Astrocyte of the spinal cord (primary cell): ENCODE data around the gene TPK1.

Source experiments
- DNase-seq: peaks from one replicate; pipeline ENCODE4 v3.0.0; 2011; ENCODE audit warnings: low read depth, low spot score
- H3K4me3 ChIP-seq: 2 replicates; pipeline ENCODE4 v1.5.1; 2011; ENCODE audit warnings: low read depth, mild to moderate bottlenecking, low read length, moderate library complexity
- in situ Hi-C: cut with HindIII; loops from 2 replicates; pipeline ENCODE4 v1.10.0; 2017; ENCODE audit warnings: low sequenced_read_pairs
- TF ChIP-seq, protein P1 (sequence below): IDR thresholded peaks from 2 replicates; pipeline ENCODE4 v1.5.1; 2012; ENCODE audit warnings: low read depth, mild to moderate bottlenecking, low read length, inconsistent platforms

The TPK1 gene

DNA sequence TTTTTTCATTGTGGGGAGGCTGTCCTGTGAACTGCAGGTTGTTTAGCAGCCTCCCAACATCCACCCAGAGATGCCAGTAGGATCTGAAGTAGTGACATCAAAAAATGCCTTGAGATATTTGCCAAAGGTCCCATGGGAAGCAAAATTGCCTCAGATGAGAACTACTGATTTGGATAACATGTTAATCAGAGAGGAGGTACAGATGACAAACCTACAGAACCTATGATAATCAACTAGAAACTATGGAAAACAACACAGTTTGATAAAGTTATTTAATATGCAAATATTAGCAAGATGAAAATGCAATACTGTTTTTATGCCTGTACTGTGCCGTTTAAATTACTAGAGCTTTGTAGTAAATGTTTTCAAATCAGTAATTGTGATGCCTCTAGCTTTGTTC lies 341.5 kb downstream of the TPK1 start:
- H3K4me3 ChIP-seq = no peak overlapping the region
- in situ Hi-C loops = no loop called here
- TF ChIP-seq, protein P1, sequence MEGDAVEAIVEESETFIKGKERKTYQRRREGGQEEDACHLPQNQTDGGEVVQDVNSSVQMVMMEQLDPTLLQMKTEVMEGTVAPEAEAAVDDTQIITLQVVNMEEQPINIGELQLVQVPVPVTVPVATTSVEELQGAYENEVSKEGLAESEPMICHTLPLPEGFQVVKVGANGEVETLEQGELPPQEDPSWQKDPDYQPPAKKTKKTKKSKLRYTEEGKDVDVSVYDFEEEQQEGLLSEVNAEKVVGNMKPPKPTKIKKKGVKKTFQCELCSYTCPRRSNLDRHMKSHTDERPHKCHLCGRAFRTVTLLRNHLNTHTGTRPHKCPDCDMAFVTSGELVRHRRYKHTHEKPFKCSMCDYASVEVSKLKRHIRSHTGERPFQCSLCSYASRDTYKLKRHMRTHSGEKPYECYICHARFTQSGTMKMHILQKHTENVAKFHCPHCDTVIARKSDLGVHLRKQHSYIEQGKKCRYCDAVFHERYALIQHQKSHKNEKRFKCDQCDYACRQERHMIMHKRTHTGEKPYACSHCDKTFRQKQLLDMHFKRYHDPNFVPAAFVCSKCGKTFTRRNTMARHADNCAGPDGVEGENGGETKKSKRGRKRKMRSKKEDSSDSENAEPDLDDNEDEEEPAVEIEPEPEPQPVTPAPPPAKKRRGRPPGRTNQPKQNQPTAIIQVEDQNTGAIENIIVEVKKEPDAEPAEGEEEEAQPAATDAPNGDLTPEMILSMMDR = no peak
- DNase-seq = no peak

DNA sequence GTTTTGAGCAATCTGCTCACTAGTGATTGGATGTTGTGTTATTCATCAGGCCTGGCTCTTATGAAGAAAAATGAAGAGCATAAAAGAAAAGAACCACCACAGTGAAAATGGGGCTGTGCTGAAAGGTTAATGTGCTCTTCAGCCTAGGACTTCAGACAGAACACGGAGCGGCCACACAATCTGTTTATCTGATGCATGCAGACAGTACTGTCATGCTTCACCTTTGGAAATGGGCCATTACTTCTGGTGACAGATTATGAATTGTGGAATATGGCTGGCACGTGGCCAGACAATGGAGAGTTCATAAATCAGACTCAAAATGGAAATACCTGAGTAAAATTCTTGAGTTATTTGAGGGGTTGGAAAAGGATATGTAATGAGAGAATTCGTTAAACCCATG lies 346.3 kb downstream of the TPK1 start:
- no peak for DNase-seq
- H3K4me3 ChIP-seq = no peak overlapping the region
- in situ Hi-C loops = no loop called here
- TF ChIP-seq, protein P1 = no peak

DNA sequence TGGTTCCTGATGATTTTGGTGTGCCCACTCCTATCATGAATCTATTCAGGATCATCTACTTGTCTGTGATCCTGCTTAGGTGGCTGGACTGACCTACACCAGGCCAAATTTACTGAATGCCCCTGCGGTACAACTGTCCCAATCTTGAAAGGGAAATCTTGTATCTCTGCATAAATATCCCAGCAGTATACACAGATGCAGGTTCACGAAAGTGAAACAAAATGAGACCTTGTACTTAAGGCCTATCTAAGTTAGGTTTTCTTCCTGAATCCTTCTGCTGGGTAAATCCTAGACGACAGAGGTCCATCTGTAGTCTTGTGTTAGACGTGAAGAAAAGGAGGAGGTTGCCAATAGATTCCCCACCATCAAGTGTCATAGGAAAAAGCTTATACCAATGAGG lies 346.9 kb downstream of the TPK1 start:
- no peak for DNase-seq
- in situ Hi-C loops = no loop called here
- no peak overlapping the region for H3K4me3 ChIP-seq
- TF ChIP-seq, protein P1 = no peak

DNA sequence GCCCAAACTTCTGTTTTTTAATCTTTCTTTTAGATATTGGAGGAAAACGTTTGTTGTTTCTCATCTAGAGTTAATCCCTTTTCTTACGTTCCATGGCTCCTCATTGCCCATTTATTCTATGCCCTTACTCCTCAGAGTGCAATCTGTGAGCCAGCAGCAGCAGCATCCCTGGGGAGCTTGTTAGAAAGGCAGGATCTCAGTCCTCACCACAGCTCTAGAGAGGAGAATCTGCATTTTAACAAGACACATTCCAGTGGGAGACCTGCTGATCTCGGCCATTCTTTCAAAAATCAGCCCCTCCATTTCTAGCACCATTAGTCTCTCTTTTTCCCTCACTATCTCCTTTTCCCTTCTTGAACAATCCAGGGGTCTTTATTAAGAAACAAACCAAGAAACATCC lies 348.0 kb downstream of the TPK1 start:
- TF ChIP-seq, protein P1 = no peak
- in situ Hi-C loops = no loop called here
- H3K4me3 ChIP-seq = no peak overlapping the region
- no peak for DNase-seq

DNA sequence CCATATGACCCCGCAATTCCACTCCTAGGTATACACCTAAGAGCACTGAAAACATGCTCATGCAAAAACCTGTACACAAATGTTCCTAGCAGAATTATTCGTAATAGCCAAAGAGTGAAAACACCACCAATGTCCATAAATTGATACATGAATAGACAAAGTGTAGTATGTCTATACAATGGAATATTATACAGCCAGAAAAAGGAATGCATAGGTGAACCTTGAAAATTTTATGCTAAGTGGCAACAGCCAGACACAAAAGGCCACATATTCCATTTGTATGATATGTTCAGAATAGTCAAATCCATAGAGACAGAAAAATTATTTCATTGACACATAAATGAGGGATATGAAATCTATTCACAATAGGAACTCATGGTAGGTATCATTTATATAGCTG lies 351.4 kb downstream of the TPK1 start:
- TF ChIP-seq, protein P1 = no peak

DNA sequence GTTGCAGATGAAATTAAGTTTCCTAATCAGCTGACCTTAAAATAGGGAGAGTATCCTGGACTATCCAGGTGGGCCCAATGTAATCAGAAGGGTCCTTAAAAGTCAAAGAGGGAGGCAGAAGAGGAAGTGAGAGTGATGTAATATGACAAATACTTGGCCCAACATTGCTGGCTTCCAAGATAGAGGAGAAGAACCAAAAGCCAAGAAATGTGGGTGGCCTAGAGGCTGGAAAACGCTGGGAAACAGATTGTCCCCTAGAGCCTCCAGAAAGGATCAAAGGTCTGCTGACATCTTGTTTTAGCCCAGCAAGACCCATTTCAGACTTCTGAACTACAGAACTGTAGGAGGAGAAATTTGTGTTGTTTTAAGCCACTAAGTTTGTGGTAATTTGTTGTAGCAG lies 352.7 kb downstream of the TPK1 start:
- TF ChIP-seq, protein P1 = no peak
- in situ Hi-C loops = no loop called here
- no peak for DNase-seq
- no peak overlapping the region for H3K4me3 ChIP-seq

More for the DNA sequence above, 351.4 kb downstream of the TPK1 start:
- no peak for DNase-seq
- no peak overlapping the region for H3K4me3 ChIP-seq
- in situ Hi-C loops = no loop called here

DNA sequence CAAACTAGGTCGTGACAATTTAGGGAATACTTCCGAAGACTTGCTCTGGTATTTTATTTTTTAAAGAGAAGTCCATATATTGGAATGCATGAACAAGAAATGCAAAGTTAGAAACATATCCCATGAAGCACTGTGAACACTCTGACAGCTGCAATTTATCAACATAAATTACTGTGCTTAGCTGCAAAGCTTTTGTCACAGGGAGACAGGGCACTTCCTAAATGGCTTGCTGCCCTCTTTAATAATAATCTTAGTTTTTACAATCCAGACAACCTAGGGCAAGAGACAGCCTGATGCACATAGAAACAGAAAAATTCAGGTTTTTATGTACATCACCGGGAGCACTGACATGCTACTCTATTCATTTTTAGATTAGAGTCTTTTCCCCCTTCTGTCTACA lies 354.0 kb downstream of the TPK1 start:
- H3K4me3 ChIP-seq = no peak overlapping the region
- TF ChIP-seq, protein P1 = no peak
- in situ Hi-C loops = no loop called here
- no peak for DNase-seq
